NCI-H345 treated with DMSO at 0.1 percent for 48 hours (cell line): ENCODE data around the gene SIT1.

Source experiments
- DNase-seq: peaks from one replicate; lab custom pipeline; 2025; ENCODE audit not compliant: unreplicated experiment; lab: John Stamatoyannopoulos, UW

Gene SIT1

DNA sequence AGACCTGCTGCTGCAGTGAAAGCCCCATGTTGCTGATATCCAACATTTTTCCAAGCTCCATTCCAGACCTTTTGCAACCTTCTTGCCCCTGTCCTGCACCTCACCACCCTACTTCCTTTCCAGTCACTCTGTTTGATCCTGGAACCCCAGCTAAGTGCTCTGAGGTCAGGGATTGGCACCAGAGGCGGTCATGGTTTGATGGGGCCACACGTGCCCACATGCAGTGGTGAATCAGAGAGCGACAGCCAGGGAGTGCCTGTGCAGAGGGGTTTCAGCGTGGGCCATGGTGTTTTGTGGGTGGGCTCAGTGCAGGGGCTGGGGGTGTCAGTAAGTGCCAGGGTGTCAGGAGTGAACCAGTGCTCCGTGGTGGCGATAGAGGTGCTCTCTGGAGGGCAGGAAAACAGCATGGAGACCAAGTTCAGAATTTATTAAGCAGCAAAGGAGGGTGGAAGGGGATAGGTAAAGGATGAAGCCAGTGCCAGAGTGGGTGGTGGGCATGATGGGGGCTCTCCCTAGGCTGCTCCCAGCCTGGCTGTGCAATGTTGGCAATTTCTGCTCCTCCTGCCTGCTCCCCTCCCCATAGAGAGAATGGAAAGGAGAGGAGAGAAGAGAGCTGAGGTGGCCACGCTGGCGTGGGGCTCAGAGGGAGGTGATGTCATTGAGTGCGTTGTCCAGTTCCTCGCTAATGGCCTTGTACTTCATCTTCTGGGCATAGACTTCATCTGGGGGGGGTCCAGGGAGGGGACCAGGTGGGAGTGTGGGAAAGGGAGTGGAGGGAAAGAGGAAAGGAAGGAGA is 32.0 kb upstream of the SIT1 start:
- DNase-seq = no peak

DNA sequence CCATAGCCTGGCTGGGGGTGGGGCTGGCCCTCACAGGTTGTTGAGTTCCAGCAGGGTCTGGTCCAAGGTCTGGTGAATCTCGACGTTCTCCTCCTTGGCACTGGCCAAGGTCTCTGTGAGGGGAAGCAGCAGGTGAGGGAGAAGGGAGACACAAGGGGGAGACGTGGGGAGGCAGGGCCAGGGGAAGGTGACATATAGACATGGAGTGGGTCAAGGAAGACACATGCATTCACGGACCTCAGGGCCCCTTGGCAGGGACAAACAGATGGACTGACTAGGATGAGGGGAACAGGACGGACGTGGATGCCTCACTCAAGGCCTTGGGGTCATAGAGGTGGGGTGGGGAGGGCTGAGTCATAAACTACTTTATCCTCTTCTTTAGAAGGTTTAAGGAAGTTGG is 31.3 kb upstream of the SIT1 start:
- no peak for DNase-seq

DNA sequence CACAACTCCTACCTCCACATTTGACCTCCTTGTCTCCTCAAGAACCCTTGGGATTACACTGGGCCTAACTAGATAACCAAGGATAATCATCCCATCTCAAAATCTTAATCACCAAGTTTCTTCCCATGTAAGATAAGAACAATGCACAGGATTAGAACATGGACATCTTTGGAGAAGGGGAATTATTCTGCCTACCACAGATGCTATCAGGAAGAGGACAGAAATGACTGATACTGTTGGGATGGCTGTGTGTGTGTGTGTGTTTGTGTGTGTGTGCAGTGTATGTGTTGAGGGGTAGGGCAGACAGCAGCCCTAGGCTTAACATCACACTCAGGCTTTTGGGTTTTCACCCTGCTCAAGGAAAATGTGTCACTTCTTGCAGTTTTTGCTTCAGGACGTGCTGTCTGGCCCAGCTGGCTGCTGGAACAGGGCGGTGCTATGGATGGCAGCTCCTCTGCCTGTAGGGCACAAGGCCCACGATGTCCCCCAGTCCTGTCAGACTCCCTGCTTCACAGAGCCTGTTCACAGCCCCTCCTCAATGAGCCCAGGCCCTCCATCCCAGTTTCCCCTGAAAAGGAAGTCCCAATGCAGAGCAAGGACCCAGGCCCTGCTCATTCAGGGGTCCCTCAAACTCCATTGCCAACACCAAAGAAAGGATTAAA is 30.7 kb upstream of the SIT1 start:
- no peak for DNase-seq

- no peak for DNase-seq
Observed at GRCh38 chr9:35680331-35681105, 29.8 kb upstream of the SIT1 start.

GRCh38 chr9:35679766-35680330 is 29.1 kb upstream of the SIT1 start:
- DNase-seq = no peak

DNA sequence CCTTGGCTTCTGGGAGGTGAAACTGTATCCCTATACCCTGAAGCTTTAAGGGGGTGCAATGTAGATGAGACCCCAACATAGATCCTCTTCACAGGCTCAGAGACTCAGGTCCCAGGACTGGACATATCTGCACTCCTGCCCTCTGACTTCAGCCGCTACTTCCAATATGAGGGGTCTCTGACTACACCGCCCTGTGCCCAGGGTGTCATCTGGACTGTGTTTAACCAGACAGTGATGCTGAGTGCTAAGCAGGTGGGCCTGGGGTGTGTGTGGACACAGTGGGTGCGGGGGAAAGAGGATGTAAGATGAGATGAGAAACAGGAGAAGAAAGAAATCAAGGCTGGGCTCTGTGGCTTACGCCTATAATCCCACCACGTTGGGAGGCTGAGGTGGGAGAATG is 28.4 kb upstream of the SIT1 start:
- DNase-seq = no peak

- no peak for DNase-seq
Observed at GRCh38 chr9:35675732-35676392, 25.1 kb upstream of the SIT1 start.

DNA sequence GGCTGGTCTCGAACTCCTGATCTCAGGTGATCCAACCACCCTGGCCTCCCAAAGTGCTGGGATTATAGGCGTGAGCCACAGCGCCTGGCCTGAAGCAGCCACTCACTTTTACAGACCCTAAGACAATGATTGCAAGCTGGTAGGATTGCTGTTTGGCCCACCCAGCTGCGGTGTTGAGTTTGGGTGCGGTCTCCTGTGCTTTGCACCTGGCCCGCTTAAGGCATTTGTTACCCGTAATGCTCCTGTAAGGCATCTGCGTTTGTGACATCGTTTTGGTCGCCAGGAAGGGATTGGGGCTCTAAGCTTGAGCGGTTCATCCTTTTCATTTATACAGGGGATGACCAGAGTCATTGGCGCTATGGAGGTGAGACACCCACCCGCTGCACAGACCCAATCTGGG is 24.5 kb upstream of the SIT1 start:
- DNase-seq = no peak

DNA sequence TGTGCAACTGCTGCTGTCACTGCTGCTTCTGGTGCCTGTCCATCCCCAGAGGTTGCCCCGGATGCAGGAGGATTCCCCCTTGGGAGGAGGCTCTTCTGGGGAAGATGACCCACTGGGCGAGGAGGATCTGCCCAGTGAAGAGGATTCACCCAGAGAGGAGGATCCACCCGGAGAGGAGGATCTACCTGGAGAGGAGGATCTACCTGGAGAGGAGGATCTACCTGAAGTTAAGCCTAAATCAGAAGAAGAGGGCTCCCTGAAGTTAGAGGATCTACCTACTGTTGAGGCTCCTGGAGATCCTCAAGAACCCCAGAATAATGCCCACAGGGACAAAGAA is 23.3 kb upstream of the SIT1 start:
- no peak for DNase-seq

DNA sequence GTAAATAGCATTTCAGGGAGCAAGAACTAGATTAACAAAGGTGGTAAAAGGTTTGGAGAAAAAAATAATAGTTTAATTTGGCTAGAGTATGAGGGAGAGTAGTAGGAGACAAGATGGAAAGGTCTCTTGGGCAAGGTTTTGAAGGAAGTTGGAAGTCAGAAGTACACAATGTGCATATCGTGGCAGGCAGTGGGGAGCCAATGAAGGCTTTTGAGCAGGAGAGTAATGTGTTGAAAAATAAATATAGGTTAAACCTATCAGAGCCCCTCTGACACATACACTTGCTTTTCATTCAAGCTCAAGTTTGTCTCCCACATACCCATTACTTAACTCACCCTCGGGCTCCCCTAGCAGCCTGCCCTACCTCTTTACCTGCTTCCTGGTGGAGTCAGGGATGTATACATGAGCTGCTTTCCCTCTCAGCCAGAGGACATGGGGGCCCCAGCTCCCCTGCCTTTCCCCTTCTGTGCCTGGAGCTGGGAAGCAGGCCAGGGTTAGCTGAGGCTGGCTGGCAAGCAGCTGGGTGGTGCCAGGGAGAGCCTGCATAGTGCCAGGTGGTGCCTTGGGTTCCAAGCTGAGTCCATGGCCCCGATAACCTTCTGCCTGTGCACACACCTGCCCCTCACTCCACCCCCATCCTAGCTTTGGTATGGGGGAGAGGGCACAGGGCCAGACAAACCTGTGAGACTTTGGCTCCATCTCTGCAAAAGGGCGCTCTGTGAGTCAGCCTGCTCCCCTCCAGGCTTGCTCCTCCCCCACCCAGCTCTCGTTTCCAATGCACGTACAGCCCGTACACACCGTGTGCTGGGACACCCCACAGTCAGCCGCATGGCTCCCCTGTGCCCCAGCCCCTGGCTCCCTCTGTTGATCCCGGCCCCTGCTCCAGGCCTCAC is 22.6 kb upstream of the SIT1 start, which contains the start of gene CA9:
Gene CA9 (plus strand): TSS at position 797 of the 893 bp plus-strand sequence. CDS start 32 bp downstream, at position 829.
- DNase-seq = no peak

DNA sequence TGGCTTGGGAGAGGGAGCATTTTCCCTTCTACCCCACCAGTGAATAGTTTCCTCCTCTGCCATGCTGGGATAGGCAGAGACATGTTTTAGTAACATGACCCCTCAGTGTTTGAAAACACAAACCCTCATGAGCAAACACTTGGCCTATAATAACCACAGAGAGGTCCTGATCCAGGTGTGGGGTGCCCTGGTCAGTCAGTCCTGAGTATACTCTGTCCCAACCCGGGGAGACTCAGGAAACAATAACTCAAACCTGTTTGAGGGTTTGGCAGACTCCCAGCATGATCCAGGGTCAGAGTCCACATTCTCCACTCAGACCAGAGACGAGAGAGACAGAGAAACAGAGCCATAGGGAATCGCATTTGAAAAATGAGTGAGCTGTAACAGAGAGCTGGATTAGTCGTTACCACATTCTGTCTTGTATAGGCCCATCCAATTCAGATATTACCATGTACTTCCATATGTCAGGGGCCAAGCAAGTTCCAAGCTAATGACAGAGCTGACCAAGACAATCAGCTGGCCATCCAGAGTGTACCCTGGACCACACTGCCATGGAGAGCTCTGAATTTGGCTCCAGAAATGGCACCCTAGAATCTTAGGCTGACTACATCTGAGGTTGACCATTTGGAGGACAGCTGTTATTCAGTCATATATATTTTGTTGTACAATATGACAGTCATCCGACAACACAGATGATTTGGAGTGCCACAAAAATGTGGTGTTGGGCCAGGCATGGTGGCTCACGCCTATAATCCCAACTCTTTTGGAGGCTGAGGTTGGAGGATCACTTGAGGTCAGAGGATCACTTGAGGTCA is 18.8 kb upstream of the SIT1 start:
- DNase-seq = no peak

DNA sequence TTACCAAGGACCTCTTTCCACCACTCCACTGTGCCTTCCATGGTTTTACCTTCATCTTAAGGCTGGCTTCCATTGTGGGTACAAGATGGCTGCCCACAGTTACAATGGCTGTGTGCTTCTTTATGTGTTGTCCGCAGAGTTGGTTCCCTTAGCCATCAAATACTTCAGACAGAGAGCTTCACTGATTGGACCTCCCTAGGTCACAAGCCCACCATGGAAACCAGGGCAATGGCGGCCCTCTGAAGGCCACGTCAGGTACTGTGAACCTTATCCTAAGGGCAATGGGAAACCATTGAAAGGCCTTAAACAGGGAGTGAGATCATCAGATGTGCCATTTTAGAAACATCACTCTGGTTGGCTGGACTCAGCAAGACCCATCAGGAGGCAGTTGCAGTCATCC is 17.2 kb upstream of the SIT1 start:
- DNase-seq = no peak

DNA sequence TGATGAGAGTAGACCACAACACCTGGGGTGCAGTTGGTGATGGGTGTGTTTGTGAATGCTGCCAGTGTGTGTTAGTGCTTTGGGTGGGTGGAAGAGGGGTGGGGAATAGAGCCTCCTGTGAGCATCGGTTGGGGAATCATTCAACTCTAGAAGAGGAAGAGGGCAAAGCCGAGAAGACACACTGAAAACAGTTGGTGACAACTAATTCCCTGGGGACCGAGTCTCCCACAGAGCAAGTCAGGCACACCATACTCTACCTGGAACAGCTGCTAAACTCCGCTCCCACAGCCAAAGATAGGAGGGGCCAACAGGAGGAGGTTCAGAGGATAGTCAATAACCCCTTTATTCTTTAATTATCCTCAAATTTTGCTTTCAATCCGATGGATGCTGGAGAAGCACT is 15.8 kb upstream of the SIT1 start:
- no peak for DNase-seq

GRCh38 chr9:35666045-35666444 is 15.3 kb upstream of the SIT1 start:
- no peak for DNase-seq

DNA sequence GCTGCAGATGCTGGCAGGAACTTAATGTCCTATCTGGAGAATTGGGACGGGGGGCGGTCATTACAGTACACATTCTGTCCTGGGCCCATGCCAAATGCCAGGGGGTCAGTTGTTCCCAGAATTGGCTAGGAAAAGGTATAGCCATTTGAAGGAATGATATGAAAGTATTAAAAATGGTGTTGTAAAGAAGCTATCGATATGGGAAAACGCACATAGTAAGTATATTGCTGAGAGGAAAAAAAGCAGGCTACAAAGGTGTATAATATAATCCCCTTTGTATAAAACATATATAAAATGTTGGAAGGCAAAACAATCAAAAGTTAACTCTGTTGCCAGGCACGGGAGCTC is 14.7 kb upstream of the SIT1 start:
- no peak for DNase-seq

DNA sequence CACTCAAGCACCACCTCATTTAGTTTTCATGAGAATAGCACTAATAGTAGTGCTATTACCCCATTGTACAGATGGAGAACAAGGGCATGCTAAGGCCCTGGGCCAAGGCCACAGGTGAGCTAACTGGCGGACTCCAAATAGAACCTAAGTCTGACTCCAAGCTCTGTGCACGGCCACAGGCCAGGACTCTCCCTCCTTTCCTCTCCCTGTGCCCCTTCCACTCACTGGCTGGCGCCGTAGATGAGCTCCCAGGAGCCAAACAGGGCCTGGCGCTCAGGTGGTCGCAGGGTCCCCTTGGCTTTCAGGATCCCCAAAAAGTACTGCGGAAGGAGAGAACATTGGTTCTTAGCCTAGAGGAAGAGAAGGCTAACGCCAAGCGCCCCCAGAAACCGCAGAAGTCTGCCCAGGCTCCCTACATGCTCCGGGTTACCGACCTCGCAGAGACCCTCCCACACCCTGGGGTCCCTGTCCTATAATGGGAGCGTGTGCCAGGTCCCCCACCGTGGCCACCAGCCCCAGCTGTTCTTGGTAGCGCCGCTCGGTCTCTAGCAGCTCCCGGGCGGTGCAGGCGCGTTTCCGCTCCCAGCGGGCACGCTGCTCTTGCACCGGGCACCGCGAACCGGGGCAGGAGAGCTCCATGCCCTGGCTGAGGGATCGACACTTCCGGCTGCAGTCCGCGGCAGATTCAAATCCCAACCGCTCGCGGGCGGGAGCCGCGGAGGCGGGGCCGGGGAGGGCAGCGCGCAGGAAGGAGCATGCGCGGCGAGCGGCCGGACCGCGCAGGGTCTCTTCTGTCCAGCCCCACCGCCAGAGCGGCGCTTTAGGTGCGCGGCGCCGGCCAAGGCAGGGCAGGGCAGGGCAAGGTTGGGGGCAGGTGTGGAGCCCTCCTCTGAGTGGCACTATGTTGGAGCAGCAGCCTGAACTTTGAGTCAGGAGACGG is 14.1 kb upstream of the SIT1 start, which contains the start of gene ARHGEF39:
Gene ARHGEF39 (minus strand): TSS at position 665 of the 940 bp plus-strand sequence. CDS start 26 bp downstream, at position 639.
- peak; percentile 68 for DNase-seq

DNA sequence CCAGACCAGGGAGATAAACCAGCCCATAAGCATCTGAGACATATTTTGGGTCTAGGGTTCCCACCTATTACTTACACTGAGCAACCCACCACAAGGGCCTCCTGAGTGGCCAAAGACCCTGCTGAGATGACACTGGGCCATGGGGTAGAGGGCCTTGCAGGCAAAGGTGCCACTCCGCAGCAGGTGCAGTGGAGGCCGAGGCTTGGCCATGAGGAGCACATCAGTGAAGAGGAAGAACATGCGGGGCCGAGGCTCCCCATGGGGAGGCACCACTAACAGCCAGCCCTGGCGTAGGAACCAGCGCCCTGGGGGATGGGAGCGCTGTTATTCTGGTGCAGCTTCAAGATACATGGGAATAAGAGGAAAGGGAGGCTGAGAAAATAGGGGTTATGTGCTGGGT is 11.7 kb upstream of the SIT1 start:
- DNase-seq = no peak

DNA sequence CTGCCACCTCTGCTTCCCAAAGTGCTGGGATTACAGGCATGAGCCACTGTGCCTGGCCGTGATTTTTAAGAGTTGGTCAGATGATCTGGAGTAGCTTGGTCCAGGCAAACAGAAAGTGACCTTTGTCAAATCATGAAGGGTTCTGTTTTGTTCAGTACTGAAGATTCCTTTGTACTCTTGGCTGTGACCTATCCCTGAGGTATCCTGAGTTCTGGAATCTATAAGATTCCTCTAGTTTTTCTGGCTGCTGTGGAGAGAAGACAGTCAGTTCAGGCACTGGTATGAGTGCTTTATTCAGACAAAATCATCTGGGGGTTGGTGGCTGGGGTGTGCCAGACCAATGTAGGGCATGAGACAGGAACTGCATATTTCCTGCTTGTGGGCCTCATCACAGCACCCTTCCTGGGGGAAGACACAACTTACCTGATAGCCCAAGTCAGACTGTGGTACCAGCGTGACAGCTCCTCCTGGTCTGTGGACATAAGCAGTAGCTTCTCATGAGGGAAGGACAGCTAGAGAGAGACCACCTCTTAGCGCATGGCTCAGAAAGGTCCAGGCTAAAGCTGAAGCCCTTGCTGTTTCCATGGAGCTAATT is 11.1 kb upstream of the SIT1 start:
- DNase-seq = no peak
